CD14-positive monocyte (primary cell): ENCODE data around the gene LGALS16. TPM values are rescaled to one million over a fixed set of nuclear protein-coding genes. Genes with fewer than 3 reads are reported as not detected.

ENCODE experiments used
- DNase-seq, 3 donors: peaks; one replicate each; pipeline ENCODE4 v3.0.0-alpha.2; 2011 to 2022
- H2AFZ ChIP-seq: 2 replicates; pipeline ENCODE4 v1.6.0; 2012; ENCODE audit warnings: mild to moderate bottlenecking, low read depth, low read length, inconsistent platforms; ENCODE audit not compliant: insufficient read depth, poor library complexity, severe bottlenecking
- H3K27ac ChIP-seq, 2 donors: 1 replicate in 1 of 2; 2 replicates in 1 of 2; pipeline ENCODE4 v1.5.1; 2012 to 2013; ENCODE audit warnings: low read length in 2 of 2, control low read depth in 1 of 2, inconsistent platforms in 1 of 2, low read depth in 1 of 2, mild to moderate bottlenecking in 1 of 2
- H3K27me3 ChIP-seq, 2 donors: one replicate each; pipeline versions ENCODE4 v1.6.0 to v1.6.1; 2011 to 2013; ENCODE audit warnings: low read length in 2 of 2; ENCODE audit not compliant: control insufficient read depth in 2 of 2, insufficient read depth in 2 of 2
- H3K36me3 ChIP-seq, 2 donors: replicated peaks in 1 of 2; 1 replicate in 1 of 2; 2 replicates in 1 of 2; pipeline versions ENCODE4 v1.5.1 to v1.6.1; 2012 to 2013; ENCODE audit warnings: low read length in 2 of 2, control low read depth in 1 of 2, inconsistent platforms in 1 of 2, mild to moderate bottlenecking in 1 of 2; ENCODE audit not compliant: insufficient read depth in 2 of 2, control insufficient read depth in 1 of 2
- H3K4me1 ChIP-seq, 2 donors: 1 replicate in 1 of 2; 2 replicates in 1 of 2; pipeline versions ENCODE4 v1.5.1 to v1.6.1; 2012 to 2013; ENCODE audit warnings: low read length in 2 of 2, control low read depth in 1 of 2, inconsistent platforms in 1 of 2, mild to moderate bottlenecking in 1 of 2, moderate library complexity in 1 of 2; ENCODE audit not compliant: insufficient read depth in 2 of 2, control insufficient read depth in 1 of 2
- H3K4me2 ChIP-seq: replicated peaks from 2 replicates; pipeline ENCODE3; 2012; ENCODE audit warnings: low read length, moderate library complexity, mild to moderate bottlenecking; ENCODE audit not compliant: poor library complexity, severe bottlenecking; ENCODE audit errors: extremely low read depth
- H3K4me3 ChIP-seq, 3 experiments: fragments of 200-600 bp in 1 of 3; sonication (generic) in 1 of 3; replicated peaks in 1 of 3; 1 replicate in 2 of 3; 2 replicates in 1 of 3; pipeline ENCODE4 v1.5.1; 2011 to 2013; ENCODE audit warnings: low read length in 3 of 3, mild to moderate bottlenecking in 3 of 3, control low read depth in 2 of 3, low read depth in 2 of 3, inconsistent platforms in 1 of 3, moderate library complexity in 1 of 3
- H3K79me2 ChIP-seq: 2 replicates; pipeline ENCODE4 v1.6.0; 2012; ENCODE audit warnings: mild to moderate bottlenecking, control low read depth, inconsistent platforms, low read length, moderate library complexity; ENCODE audit not compliant: insufficient read depth
- H3K9ac ChIP-seq: 2 replicates; pipeline ENCODE4 v1.6.0; 2017; ENCODE audit warnings: low read length, mild to moderate bottlenecking; ENCODE audit not compliant: insufficient read depth, poor library complexity, severe bottlenecking
- H3K9me3 ChIP-seq, 2 donors: replicated peaks in 1 of 2; 1 replicate in 1 of 2; 2 replicates in 1 of 2; pipeline versions ENCODE4 v1.5.1 to v1.6.1; 2012 to 2013; ENCODE audit warnings: low read length in 2 of 2, control low read depth in 1 of 2; ENCODE audit not compliant: control insufficient read depth in 1 of 2, insufficient read depth in 1 of 2
- H4K20me1 ChIP-seq: 2 replicates; pipeline ENCODE4 v1.6.0; 2012; ENCODE audit warnings: mild to moderate bottlenecking, low read length, control low read depth, moderate library complexity; ENCODE audit not compliant: insufficient read depth
- H3K27ac Mint-ChIP-seq, 7 donors: one replicate each; pipeline ENCODE4 v1.8.0; 2020; ENCODE audit warnings: mild to moderate bottlenecking in 7 of 7, mixed read lengths in 7 of 7, moderate library complexity in 6 of 7, inconsistent platforms in 2 of 7
- H3K27me3 Mint-ChIP-seq, 3 donors: one replicate each; pipeline ENCODE4 v1.8.0; 2021 to 2022; ENCODE audit warnings: low read depth in 3 of 3, mild to moderate bottlenecking in 3 of 3, mixed read lengths in 3 of 3, moderate library complexity in 3 of 3, inconsistent platforms in 1 of 3
- H3K36me3 Mint-ChIP-seq, 2 donors: one replicate each; pipeline ENCODE4 v1.8.0; 2020; ENCODE audit warnings: mixed read lengths in 2 of 2, inconsistent platforms in 1 of 2, mild to moderate bottlenecking in 1 of 2
- H3K4me1 Mint-ChIP-seq: one replicate; pipeline ENCODE4 v1.8.0; 2020; ENCODE audit warnings: mild to moderate bottlenecking, mixed read lengths
- H3K4me3 Mint-ChIP-seq, 2 donors: one replicate each; pipeline ENCODE4 v1.8.0; 2020; ENCODE audit warnings: mild to moderate bottlenecking in 2 of 2, mixed read lengths in 2 of 2, moderate library complexity in 1 of 2
- H3K9me3 Mint-ChIP-seq, 7 donors: one replicate each; pipeline ENCODE4 v1.8.0; 2020 to 2022; ENCODE audit warnings: mixed read lengths in 7 of 7, mild to moderate bottlenecking in 6 of 7, moderate library complexity in 6 of 7, inconsistent platforms in 2 of 7
- CTCF ChIP-seq: fragments of 200-600 bp; IDR thresholded peaks from one replicate; pipeline ENCODE4 v1.8.0; 2022; ENCODE audit warnings: antibody characterized with exemption, mild to moderate bottlenecking
- WGBS: methylation state at CpG from one replicate; pipeline ENCODE4 v1.1.5; 2013; ENCODE audit warnings: missing lambda C conversion rate; ENCODE audit not compliant: insufficient coverage; 5-methylcytosine and 5-hydroxymethylcytosine counted together
- intact Hi-C, 2 donors: fragments of 100-400 bp; cut with micrococcal nuclease; formaldehyde crosslinking; loops; one replicate each; pipeline versions ENCODE4 v1.15.0 to v1.15.1; 2023
- polyA plus RNA-seq, 3 donors: library from polyadenylated mRNA; depleted of rRNA in 1 of 3; unstranded in 2 of 3; stranded (reverse) in 1 of 3; fragments of 300-500 nt in 2 of 3; fragments of >200 nt in 1 of 3; fragmentation: Illumina TruSeq in 2 of 3; gene quantifications; 1 replicate in 2 of 3; 2 replicates in 1 of 3; pipeline ENCODE4 v1.2.3, GENCODE V29; 2012 to 2021

The LGALS16 gene
- polyA plus RNA-seq, 3 donors, result not detected

GRCh38 chr19:39643591-39643990 is 12.1 kb upstream of the LGALS16 start:
- WGBS, result no CpG with 5 or more reads among the region's 5 CpGs
- Histone ChIP-seq H3K4me2 (no peak overlapping the region), H2AFZ (no peak overlapping the region), H3K27me3 (no peaks in the 10 kb centered on the region), H3K27ac (no peak overlapping the region), H4K20me1 (no peaks in the 10 kb centered on the region), H3K36me3 (no peaks in the 10 kb centered on the region), H3K9me3 (no peaks in the 10 kb centered on the region), H3K4me1 (no peaks in the 10 kb centered on the region), H3K79me2 (no peaks in the 10 kb centered on the region), H3K9ac (no peak overlapping the region), H3K4me3 (no peak overlapping the region)
- intact Hi-C loops, result no loop called here
- H3K9me3 Mint-ChIP-seq, result peaks cover 0 to 2% (median 0%) of the 10 kb centered on the region in 7 donors
- H3K27me3 Mint-ChIP-seq, result peaks cover 5 to 12% (median 8%) of the 10 kb centered on the region in 3 donors
- DNase-seq, result no peak
- H3K36me3 Mint-ChIP-seq, result no peaks in the 10 kb centered on the region
- H3K4me3 Mint-ChIP-seq, result no peak overlapping the region
- no peaks in the 10 kb centered on the region for H3K4me1 Mint-ChIP-seq
- no peak overlapping the region for H3K27ac Mint-ChIP-seq
- no peak for TF ChIP-seq CTCF

- no peak overlapping the region for H3K4me3 ChIP-seq
- Mint-ChIP-seq H3K27me3 (peaks cover 2 to 9% (median 7%) of the 10 kb centered on the region in 3 donors), H3K27ac (no peak overlapping the region), H3K4me1 (no peaks in the 10 kb centered on the region), H3K36me3 (no peaks in the 10 kb centered on the region), H3K9me3 (peaks cover 0 to 2% (median 0%) of the 10 kb centered on the region in 7 donors), H3K4me3 (no peak overlapping the region)
- TF ChIP-seq CTCF, result no peak
- H3K4me2 ChIP-seq, result no peak overlapping the region
- H3K9ac ChIP-seq, result no peak overlapping the region
- intact Hi-C loops, result no loop called here
- H3K79me2 ChIP-seq, result no peaks in the 10 kb centered on the region
- no peaks in the 10 kb centered on the region for H4K20me1 ChIP-seq
- H2AFZ ChIP-seq, result no peak overlapping the region
- no peak for DNase-seq
- H3K36me3 ChIP-seq, result no peaks in the 10 kb centered on the region
- no peaks in the 10 kb centered on the region for H3K9me3 ChIP-seq
- no peak overlapping the region for H3K27ac ChIP-seq
- H3K4me1 ChIP-seq, result no peaks in the 10 kb centered on the region
- H3K27me3 ChIP-seq, result no peaks in the 10 kb centered on the region
- WGBS, result 40% methylated on average over 1 of the region's 6 CpGs
Observed at GRCh38 chr19:39645800-39646411, 9.8 kb upstream of the LGALS16 start.
